GM21381 (cell line): ENCODE results near the gene IL4.
"Not testable (repeated sequence)": the region's sequence is repeated elsewhere in the genome, so short reads cannot be mapped to it uniquely, and the experiment has no call there.

Experiments used
- ATAC-seq: cut with Tn5 transposase; IDR thresholded peaks from one replicate; pipeline ENCODE4 v1.9.1; 2021; ENCODE audit warnings: mild to moderate bottlenecking, moderate library complexity; ENCODE audit not compliant: unreplicated experiment

IL4 gene

DNA sequence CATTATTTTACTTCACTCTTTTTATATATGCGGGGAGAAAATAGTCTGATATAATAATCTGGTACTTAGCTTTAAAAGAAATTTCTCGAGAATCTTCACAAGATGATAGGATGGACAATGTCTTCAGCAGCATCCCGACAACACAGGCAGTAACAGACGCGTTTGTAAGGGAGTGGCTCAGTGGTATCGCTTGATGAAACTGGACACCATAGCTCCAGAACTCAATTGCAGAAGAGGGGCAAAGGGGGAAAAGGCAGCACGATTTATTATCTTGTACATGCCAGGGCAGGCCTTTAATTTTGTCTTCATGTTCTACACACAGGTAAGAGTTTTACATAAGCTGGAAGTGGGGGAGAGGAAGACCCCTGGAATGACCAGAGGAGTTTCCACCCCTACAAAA is 15.7 kb downstream of the IL4 start:
- ATAC-seq: no peak

DNA sequence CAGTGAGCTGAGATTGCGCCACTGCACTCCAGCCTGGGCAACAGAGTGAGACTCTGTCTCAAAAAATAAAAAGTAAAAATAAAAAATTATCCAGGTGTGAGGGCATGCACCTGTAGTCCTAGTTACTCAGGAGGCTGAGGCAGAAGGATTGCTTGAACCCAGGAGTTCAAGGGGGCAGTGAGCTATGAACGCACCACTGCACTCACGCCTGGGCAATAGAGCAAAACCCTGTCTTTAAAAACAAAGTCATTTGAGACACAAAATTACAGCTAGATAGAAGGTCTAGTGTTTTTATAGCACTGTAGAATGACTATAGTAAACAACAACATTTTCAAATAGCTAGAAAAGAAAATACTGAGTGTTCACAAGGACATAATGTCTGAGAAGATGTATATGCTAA is 16.4 kb downstream of the IL4 start:
- no peak for ATAC-seq

DNA sequence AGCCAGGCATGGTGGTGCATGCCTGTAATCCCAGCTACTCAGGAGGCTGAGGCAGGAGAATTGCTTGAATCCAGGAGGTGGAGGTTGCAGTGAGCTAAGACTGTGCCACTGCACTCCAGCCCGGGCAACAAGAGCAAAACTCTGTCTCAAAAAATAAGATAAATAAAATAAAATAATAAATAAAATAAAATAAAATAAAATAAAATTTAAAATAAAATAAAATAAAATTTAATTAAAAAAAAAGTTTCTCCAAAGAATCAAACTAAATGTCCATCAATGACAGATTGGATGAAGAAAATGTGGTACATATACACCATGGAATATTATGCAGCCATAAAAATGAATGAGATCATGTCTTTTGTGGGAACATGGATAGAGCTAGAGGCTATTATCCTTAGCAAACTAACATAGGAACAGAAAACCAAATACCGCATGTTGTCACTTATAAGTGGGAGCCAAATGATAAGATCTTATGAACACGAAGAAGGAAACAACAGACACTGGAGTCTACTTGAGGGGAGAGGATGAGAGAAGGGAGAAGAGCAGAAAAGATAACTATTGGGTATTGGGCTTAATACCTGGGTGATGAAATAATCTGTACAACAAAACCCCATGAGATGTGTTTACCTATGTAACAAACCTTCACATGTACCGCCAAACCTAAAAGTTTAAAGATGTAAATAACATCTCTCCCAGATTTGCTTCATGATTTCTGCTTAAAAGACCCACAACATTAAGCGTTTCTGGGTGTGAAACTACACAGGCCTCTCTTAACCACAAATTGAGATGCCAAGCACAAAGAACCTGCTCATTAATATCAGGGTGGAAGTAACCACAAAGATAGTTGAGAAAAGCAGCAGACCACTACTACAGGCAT is 18.2 kb downstream of the IL4 start:
- not testable (repeated sequence) for ATAC-seq

DNA sequence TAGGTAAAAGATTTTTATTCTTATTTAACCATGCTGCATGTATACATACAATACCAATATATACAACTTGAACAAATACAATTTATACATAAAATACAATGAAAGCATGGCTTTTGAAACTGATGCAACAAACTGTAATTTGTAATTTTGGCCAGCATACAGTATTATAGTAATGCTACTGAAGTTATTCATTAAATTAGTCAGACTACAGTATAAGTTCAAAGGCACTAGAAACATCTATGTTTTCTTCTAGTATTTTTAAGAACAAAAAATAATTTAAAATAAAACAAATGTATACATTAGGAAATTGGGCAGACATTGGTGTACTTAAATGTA is 18.8 kb downstream of the IL4 start:
- no peak for ATAC-seq

DNA sequence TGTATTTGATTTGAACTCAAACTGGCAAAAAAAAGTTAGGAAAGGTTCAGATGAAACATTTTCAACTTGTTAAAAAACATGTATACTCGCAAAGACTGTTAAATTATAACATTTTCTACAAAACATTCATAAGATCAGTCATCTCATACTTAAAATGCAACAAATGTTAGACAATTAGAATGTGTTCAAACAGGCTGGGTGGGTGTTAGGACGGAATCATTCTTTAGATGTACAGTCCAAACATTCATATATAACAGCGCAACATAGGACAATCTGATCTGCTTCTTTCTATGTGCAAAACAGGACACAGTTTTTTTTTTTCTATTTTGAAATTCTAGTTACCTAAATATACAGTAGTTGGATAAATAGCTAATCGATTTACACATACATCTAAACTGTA is 22.2 kb downstream of the IL4 start:
- ATAC-seq: no peak

DNA sequence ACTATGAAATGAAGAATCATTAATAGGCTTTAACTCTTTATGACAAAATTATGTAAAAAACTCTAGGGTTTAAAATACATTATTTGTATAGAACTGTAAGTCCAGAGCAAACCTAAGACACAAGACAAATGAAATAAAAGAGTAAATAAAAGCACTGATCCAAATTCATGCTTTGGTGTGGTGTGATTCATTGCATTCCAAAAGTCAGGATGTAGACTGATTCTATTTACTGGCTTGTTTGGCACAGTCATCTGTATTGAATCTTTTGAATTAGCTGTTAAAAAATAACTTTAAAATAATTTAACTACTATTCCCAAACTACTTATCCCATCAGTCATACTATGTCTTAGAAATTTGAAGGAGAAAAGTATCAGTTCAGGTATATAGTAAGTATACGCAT is 31.1 kb downstream of the IL4 start:
- no peak for ATAC-seq

DNA sequence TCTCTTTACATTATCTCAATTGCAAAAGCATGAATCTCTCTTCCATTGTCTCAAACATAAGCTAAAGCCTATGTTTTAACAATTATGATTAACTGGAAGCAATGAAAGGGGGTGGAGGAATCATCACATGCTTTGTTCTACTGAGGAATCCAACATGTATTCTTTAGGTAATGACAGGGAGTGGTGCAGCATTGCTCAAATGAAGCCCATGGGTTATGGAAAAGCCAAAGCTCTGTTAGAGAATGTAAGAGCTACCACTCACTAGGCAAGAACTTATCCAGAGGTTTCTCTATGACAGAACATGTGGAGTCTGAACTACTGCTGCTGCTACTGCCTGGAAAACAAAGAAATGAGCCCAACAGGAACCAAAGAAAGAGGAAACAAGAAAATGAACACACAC is 34.9 kb downstream of the IL4 start:
- ATAC-seq: no peak

DNA sequence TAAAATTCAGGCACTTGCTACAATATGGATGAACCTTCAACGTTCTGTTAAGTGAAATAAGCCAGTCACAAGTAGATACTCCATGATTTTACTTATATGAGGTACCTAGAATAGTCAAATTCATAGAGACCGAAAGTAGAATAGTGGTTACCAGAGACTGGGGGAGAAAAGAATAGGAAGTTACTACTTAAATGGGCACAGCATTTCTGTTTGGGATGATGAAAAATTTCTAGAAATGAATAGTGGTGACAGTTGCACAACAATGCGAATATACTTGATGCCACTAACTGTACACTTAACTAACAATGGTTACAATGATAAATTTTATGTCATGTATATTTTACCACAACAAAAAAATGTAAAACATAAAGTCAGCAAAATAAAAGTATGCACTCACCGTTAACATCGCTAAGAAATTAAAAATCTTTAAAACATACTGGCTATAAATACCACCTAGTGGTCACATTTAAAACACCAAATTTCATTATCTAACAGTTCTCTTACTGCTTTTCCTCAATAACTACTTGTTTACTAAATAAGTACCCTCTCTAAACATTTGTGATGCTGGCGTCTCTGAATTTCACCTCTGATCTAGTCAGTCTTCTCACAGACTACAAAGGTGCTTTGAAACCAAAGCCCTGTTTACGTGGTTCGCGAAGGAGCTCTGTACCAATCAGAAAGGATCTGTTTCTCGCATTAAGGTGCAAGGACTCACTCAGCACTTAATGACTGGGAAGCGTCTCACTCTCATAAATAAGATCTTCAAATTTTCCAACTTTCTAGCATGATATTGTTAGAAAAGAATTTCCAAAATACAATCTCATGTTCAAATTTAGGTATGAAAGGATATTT is 40.9 kb downstream of the IL4 start:
- no peak for ATAC-seq

DNA sequence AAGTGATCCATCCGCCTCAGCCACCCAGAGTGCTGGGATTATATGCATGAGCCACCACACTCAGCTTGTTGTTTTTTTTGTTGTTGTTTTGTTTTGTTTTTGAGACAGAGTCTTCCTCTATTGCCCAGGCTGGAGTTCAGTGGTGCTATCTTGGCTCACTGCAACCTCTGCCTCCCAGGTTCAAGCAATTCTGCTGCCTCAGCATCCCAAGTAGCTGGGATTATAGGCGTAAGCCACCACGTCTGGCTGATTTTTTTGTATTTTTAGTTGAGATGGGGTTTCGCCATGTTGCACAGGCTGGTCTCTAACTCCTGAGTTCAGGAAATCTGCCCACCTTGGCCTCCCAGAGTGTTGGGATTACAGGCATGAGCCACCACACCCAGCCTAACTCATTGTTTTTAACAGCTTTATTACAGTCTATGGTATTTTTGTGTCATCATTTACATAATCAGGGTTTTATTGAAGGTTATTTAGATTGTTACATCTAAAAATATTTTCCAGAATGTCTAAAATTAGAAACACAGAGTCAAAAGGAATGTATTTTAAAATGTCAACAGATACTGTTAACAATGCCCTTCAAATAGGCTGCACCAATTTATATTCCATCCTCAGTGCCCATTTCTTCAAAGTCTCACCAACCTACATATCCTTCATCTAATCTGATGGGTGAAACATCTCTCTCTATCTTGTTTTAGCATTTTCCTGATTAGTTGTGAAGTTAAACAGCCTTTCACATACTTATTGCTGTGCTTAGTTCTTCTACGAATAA is 44.9 kb downstream of the IL4 start:
- no peak for ATAC-seq

DNA sequence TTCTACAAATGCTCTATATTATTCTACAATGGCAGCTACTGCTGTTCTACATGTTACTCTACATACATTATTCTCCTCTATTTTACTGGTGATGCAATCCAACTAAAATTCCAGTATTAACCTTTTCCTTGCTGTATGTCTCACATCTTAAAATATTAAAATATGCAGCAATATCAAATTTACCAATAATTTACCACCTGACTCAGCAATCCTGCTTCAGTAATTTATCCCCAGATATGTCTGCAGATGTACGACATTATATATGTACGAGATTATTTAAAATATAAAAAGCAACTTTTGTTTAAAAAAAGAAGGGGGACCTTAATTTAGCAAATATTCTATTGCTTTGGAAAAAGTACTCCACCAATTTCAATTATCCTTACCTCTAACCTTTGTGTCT is 52.0 kb downstream of the IL4 start:
- ATAC-seq: no peak

DNA sequence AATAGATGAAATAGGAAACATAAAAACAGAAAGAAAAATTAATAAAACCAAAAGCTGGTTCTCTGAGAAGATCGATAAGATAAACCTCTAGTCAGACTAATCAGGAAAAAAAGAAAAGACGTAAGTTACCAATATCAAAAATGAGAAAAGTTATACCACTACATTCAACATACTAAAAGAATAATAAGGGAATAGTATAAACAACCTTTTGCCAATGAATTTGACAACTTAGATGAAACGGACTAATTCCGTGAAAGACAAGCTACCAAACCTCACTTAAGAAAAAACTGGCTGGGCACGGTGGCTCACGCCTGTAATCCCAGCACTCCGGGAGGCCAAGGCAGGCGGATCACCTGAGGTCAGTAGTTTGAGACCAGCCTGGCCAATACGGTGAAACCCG is 56.1 kb downstream of the IL4 start:
- ATAC-seq: no peak
